Measurements from ENCODE around the gene JAKMIP3.

The JAKMIP3 gene

DNA sequence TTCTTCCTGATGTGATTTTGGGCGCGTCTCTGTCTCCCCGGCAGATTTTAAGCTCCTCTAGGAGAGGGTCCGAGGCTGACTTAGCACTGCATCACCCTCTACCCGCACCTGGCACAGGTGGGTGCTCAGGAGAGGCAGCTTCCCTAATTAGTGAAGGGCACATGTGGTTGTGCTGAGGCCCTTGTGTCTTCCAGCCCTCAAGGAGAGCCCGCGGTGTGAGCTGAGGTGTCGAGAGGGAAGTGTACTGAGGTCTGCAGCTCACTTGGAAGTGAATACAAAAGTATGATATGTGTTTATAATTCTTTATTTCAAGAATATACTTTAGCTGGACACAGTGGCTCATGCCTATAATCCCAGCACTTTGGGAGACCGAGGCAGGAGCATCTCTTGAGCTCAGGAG lies 20.4 kb upstream of the JAKMIP3 start:
- Histone ChIP-seq H3K36me3 (ENCODE audit: control insufficient read depth in 2 of 2, insufficient read depth in 1 of 2, low read length in 2 of 2) (no peaks in the 10 kb centered on the region), H3K4me1 (ENCODE audit: control insufficient read depth, insufficient read depth, low read length) (no peaks in the 10 kb centered on the region), H3K9me3 (ENCODE audit: control insufficient read depth, insufficient read depth, low read depth, low read length) (no peaks in the 10 kb centered on the region), H3K27ac (ENCODE audit: extremely low read depth, low read depth, low read length) (no peak overlapping the region), H3K4me3 (ENCODE audit: low read depth, low read length) (no peak overlapping the region)
- no peak for TF ChIP-seq ZNF596 (tag by site-specific recombination; IDR thresholded peaks at IDR 0.05)
- no peak for TF ChIP-seq ZNF23 (tag by site-specific recombination; IDR thresholded peaks at IDR 0.05; ENCODE audit: borderline replicate concordance)
- no peak for TF ChIP-seq ZNF2 (tag by site-specific recombination; IDR thresholded peaks at IDR 0.05)
- no peak for TF ChIP-seq ZFP37 (tag by site-specific recombination; IDR thresholded peaks at IDR 0.05)
- TF ChIP-seq ZFP69B (tag by site-specific recombination; IDR thresholded peaks at IDR 0.05): no peak
- TF ChIP-seq ZNF211 (tag by site-specific recombination; IDR thresholded peaks at IDR 0.05; ENCODE audit: low read depth): no peak
- TF ChIP-seq ZNF510 (tag by site-specific recombination; IDR thresholded peaks at IDR 0.05; ENCODE audit: insufficient replicate concordance): no peak
- TF ChIP-seq ZSCAN16 (tag by site-specific recombination; IDR thresholded peaks at IDR 0.05): no peak
- TF ChIP-seq, protein P1, sequence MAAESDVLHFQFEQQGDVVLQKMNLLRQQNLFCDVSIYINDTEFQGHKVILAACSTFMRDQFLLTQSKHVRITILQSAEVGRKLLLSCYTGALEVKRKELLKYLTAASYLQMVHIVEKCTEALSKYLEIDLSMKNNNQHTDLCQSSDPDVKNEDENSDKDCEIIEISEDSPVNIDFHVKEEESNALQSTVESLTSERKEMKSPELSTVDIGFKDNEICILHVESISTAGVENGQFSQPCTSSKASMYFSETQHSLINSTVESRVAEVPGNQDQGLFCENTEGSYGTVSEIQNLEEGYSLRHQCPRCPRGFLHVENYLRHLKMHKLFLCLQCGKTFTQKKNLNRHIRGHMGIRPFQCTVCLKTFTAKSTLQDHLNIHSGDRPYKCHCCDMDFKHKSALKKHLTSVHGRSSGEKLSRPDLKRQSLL (tag by site-specific recombination; IDR thresholded peaks at IDR 0.05): no peak
- no peak for TF ChIP-seq ZFP41 (tag by site-specific recombination; IDR thresholded peaks at IDR 0.05; ENCODE audit: borderline replicate concordance)
- no peak for TF ChIP-seq ZNF610 (tag by site-specific recombination; IDR thresholded peaks at IDR 0.05; ENCODE audit: borderline replicate concordance)
- TF ChIP-seq ZNF350 (tag by site-specific recombination; IDR thresholded peaks at IDR 0.05): no peak
- TF ChIP-seq ZNF629 (tag by site-specific recombination; IDR thresholded peaks at IDR 0.05): no peak
- TF ChIP-seq, protein P2, sequence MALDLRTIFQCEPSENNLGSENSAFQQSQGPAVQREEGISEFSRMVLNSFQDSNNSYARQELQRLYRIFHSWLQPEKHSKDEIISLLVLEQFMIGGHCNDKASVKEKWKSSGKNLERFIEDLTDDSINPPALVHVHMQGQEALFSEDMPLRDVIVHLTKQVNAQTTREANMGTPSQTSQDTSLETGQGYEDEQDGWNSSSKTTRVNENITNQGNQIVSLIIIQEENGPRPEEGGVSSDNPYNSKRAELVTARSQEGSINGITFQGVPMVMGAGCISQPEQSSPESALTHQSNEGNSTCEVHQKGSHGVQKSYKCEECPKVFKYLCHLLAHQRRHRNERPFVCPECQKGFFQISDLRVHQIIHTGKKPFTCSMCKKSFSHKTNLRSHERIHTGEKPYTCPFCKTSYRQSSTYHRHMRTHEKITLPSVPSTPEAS (tag by site-specific recombination; IDR thresholded peaks at IDR 0.05): no peak
- no peak for TF ChIP-seq GLIS1 (tag by site-specific recombination; IDR thresholded peaks at IDR 0.05)
- no peak for TF ChIP-seq ZBTB8A (tag by site-specific recombination; IDR thresholded peaks at IDR 0.05)
- TF ChIP-seq TCF7L2 (IDR thresholded peaks at IDR 0.05; ENCODE audit: borderline replicate concordance, low read depth, low read length): no peak
- TF ChIP-seq, protein P3, sequence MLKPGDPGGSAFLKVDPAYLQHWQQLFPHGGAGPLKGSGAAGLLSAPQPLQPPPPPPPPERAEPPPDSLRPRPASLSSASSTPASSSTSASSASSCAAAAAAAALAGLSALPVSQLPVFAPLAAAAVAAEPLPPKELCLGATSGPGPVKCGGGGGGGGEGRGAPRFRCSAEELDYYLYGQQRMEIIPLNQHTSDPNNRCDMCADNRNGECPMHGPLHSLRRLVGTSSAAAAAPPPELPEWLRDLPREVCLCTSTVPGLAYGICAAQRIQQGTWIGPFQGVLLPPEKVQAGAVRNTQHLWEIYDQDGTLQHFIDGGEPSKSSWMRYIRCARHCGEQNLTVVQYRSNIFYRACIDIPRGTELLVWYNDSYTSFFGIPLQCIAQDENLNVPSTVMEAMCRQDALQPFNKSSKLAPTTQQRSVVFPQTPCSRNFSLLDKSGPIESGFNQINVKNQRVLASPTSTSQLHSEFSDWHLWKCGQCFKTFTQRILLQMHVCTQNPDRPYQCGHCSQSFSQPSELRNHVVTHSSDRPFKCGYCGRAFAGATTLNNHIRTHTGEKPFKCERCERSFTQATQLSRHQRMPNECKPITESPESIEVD (tag by site-specific recombination; IDR thresholded peaks at IDR 0.05): no peak
- TF ChIP-seq, protein P4, sequence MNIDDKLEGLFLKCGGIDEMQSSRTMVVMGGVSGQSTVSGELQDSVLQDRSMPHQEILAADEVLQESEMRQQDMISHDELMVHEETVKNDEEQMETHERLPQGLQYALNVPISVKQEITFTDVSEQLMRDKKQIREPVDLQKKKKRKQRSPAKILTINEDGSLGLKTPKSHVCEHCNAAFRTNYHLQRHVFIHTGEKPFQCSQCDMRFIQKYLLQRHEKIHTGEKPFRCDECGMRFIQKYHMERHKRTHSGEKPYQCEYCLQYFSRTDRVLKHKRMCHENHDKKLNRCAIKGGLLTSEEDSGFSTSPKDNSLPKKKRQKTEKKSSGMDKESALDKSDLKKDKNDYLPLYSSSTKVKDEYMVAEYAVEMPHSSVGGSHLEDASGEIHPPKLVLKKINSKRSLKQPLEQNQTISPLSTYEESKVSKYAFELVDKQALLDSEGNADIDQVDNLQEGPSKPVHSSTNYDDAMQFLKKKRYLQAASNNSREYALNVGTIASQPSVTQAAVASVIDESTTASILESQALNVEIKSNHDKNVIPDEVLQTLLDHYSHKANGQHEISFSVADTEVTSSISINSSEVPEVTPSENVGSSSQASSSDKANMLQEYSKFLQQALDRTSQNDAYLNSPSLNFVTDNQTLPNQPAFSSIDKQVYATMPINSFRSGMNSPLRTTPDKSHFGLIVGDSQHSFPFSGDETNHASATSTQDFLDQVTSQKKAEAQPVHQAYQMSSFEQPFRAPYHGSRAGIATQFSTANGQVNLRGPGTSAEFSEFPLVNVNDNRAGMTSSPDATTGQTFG (tag by site-specific recombination; IDR thresholded peaks at IDR 0.05; ENCODE audit: borderline replicate concordance): no peak
- POLR2A ChIA-PET: no interaction called here
- CTCF ChIA-PET: interaction anchor here (2.3 kb wide), 1 partner anchor 22 kb away, joined by 8 read pairs; no protein-coding TSS in a partner anchor

Measured in HEK293 (cell line).